Keratinocyte (primary cell): Measurements from ENCODE around the gene ROR2. TPM values are rescaled to one million over a fixed set of nuclear protein-coding genes. Genes with fewer than 3 reads are reported as not detected.

Experiments
- DNase-seq: peaks from one replicate; pipeline ENCODE4 v3.0.0-alpha.2; 2011; ENCODE audit warnings: low read depth, missing footprints, low spot score
- FAIRE-seq: peaks from 2 replicates; lab custom pipeline; 2011; peaks lifted over from hg19 to GRCh38; lab: Jason Lieb, UNC
- H2AFZ ChIP-seq: 2 replicates; pipeline ENCODE4 v1.6.0; 2012; ENCODE audit warnings: low read length, control low read depth, inconsistent platforms; ENCODE audit not compliant: control insufficient read depth
- H3K27ac ChIP-seq: 2 replicates; pipeline ENCODE4 v1.5.1; 2011; ENCODE audit warnings: low read length; ENCODE audit not compliant: control insufficient read depth, insufficient read depth
- H3K27me3 ChIP-seq: 3 replicates; pipeline ENCODE4 v1.6.0; 2011; ENCODE audit warnings: low read length; ENCODE audit not compliant: control insufficient read depth, insufficient read depth; ENCODE audit errors: extremely low read depth
- H3K36me3 ChIP-seq, 2 experiments: 2 replicates in 1 of 2; 3 replicates in 1 of 2; pipeline ENCODE4 v1.5.1; 2011; ENCODE audit warnings: low read length in 2 of 2, mild to moderate bottlenecking in 1 of 2; ENCODE audit not compliant: control insufficient read depth in 2 of 2, insufficient read depth in 2 of 2; ENCODE audit errors: extremely low read depth in 1 of 2
- H3K4me1 ChIP-seq: 3 replicates; pipeline ENCODE4 v1.5.1; 2011; ENCODE audit warnings: low read length; ENCODE audit not compliant: control insufficient read depth, insufficient read depth; ENCODE audit errors: extremely low read depth
- H3K4me2 ChIP-seq: 3 replicates; pipeline ENCODE4 v1.6.0; 2011; ENCODE audit warnings: low read depth, low read length; ENCODE audit not compliant: control insufficient read depth, insufficient read depth; ENCODE audit errors: extremely low read depth
- H3K4me3 ChIP-seq, 3 experiments: fragments of 200-600 bp in 1 of 3; sonication (generic) in 1 of 3; 2 replicates in 2 of 3; 3 replicates in 1 of 3; pipeline ENCODE4 v1.5.1; 2011 to 2016; ENCODE audit warnings: low read length in 3 of 3, mild to moderate bottlenecking in 3 of 3, control low read depth in 2 of 3, inconsistent platforms in 1 of 3, low read depth in 1 of 3, mixed read lengths in 1 of 3, mixed run types in 1 of 3, moderate library complexity in 1 of 3; ENCODE audit not compliant: control insufficient read depth in 2 of 3, insufficient read depth in 2 of 3; ENCODE audit errors: extremely low read depth in 1 of 3
- H3K79me2 ChIP-seq: 2 replicates; pipeline ENCODE4 v1.6.0; 2012; ENCODE audit warnings: low read length; ENCODE audit not compliant: control insufficient read depth, insufficient read depth
- H3K9ac ChIP-seq: 3 replicates; pipeline ENCODE4 v1.6.0; 2011; ENCODE audit warnings: low read length; ENCODE audit not compliant: control insufficient read depth, insufficient read depth; ENCODE audit errors: extremely low read depth
- H3K9me1 ChIP-seq: 3 replicates; pipeline ENCODE4 v1.6.0; 2011; ENCODE audit warnings: low read length; ENCODE audit not compliant: control insufficient read depth, insufficient read depth; ENCODE audit errors: extremely low read depth
- H3K9me3 ChIP-seq: 2 replicates; pipeline ENCODE4 v1.5.1; 2012; ENCODE audit warnings: low read depth, low read length; ENCODE audit not compliant: control insufficient read depth
- H4K20me1 ChIP-seq: 3 replicates; pipeline ENCODE4 v1.6.0; 2011; ENCODE audit warnings: low read length; ENCODE audit not compliant: control insufficient read depth, insufficient read depth; ENCODE audit errors: extremely low read depth
- CTCF ChIP-seq, 3 experiments: IDR thresholded peaks in 1 of 3; conservative IDR thresholded peaks in 1 of 3; optimal IDR thresholded peaks in 1 of 3; 2 replicates in 2 of 3; 3 replicates in 1 of 3; pipeline versions ENCODE3 to v1.5.1; 2011; ENCODE audit warnings: low read length in 3 of 3, mild to moderate bottlenecking in 3 of 3, moderate library complexity in 2 of 3, control low read depth in 1 of 3, inconsistent platforms in 1 of 3; ENCODE audit not compliant: insufficient read depth in 2 of 3; ENCODE audit errors: extremely low read depth in 1 of 3
- EZH2 ChIP-seq: IDR thresholded peaks from one replicate; pipeline ENCODE4 v1.6.1; 2012; ENCODE audit warnings: inconsistent platforms, mild to moderate bottlenecking, low read length, moderate library complexity
- dilution Hi-C: fragments of 300-500 bp; cut with MboI; formaldehyde crosslinking; loops from one replicate; pipeline ENCODE4 v1.7.0; 2020; ENCODE audit warnings: low sequenced_read_pairs; ENCODE audit not compliant: extremely low pct_ligation_motif_present
- polyA plus RNA-seq, 5 experiments: library from polyadenylated mRNA; depleted of rRNA in 3 of 5; stranded (reverse) in 3 of 5; stranded (forward) in 1 of 5; unstranded in 1 of 5; fragments of >200 nt; gene quantifications; 1 replicate in 1 of 5; 2 replicates in 3 of 5; 3 replicates in 1 of 5; pipeline versions ENCODE4 v1.2.1 to v1.2.3, GENCODE V29; 2011 to 2012; ENCODE audit warnings: missing spikeins in 2 of 5, low read depth in 1 of 5, low replicate concordance in 1 of 5

Gene ROR2
- polyA plus RNA-seq, 1 donor (not counting 4 experiments of a cell fraction or from before 2014, with no cell fraction given), result 0.22 TPM

GRCh38 chr9:91786132-91786896, 163.7 kb downstream of the ROR2 start:
- Histone ChIP-seq H3K27ac (no peak overlapping the region), H3K4me1 (peaks cover 3% of the 10 kb centered on the region)

DNA sequence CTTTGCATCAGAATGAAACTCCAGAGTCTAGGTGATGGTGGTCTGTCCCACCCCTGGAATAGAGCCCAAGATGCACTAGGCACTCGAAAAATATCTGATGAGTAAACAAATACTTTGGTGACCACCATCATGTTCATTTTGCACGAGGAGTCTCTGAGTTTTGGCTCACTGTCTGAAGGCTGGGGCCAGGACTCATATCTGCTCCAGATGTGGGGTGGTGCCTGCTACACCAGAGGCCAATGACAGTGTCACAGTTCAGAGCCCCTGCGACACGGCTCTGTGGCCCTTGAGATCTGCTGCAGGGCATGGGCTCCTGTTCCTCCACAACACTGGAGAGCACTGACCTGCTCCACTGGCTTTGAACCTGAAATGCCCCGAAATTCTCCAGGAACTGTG, 164.6 kb downstream of the ROR2 start:
- H3K4me2 ChIP-seq, result no peak overlapping the region
- no peaks in the 10 kb centered on the region for H3K36me3 ChIP-seq
- no peaks in the 10 kb centered on the region for H3K9me3 ChIP-seq
- dilution Hi-C loops, result no loop called here
- no peaks in the 10 kb centered on the region for H3K4me1 ChIP-seq
- H3K9ac ChIP-seq, result no peak overlapping the region
- H2AFZ ChIP-seq, result no peak overlapping the region
- H3K27me3 ChIP-seq, result no peaks in the 10 kb centered on the region
- no peak for DNase-seq
- no peak overlapping the region for H3K27ac ChIP-seq
- H4K20me1 ChIP-seq, result no peaks in the 10 kb centered on the region
- FAIRE-seq, result no peak
- no peak for TF ChIP-seq EZH2
- TF ChIP-seq CTCF (optimal IDR thresholded peaks at IDR 0.05 in 1 of 3, IDR thresholded peaks at IDR 0.05 in 1 of 3, conservative IDR thresholded peaks at IDR 0.05 in 1 of 3; ENCODE audit: extremely low read depth in 1 of 3, insufficient read depth in 2 of 3, low read length in 3 of 3), result no peak
- no peak overlapping the region for H3K4me3 ChIP-seq
- H3K9me1 ChIP-seq, result no peaks in the 10 kb centered on the region
- no peaks in the 10 kb centered on the region for H3K79me2 ChIP-seq

More at GRCh38 chr9:91786132-91786896, 163.7 kb downstream of the ROR2 start:
- FAIRE-seq, result no peak
- Histone ChIP-seq H4K20me1 (no peaks in the 10 kb centered on the region), H3K4me3 (no peak overlapping the region), H3K4me2 (no peak overlapping the region), H3K9me1 (no peaks in the 10 kb centered on the region), H3K9me3 (no peaks in the 10 kb centered on the region), H2AFZ (no peak overlapping the region), H3K27me3 (no peaks in the 10 kb centered on the region), H3K36me3 (no peaks in the 10 kb centered on the region), H3K79me2 (no peaks in the 10 kb centered on the region), H3K9ac (no peak overlapping the region)
- no peak for DNase-seq
- TF ChIP-seq CTCF (optimal IDR thresholded peaks at IDR 0.05 in 1 of 3, IDR thresholded peaks at IDR 0.05 in 1 of 3, conservative IDR thresholded peaks at IDR 0.05 in 1 of 3; ENCODE audit: extremely low read depth in 1 of 3, insufficient read depth in 2 of 3, low read length in 3 of 3), result no peak
- no peak for TF ChIP-seq EZH2
- dilution Hi-C loops, result no loop called here
